Choroid plexus epithelial cell (primary cell): ENCODE data around the gene SCN4B.
A peak's percentile ranks its signal among the peaks of the same experiment; 100 is the strongest.

Experiments used
- DNase-seq: peaks from one replicate; pipeline ENCODE4 v3.0.0-alpha.2; 2010; ENCODE audit warnings: low read depth
- H3K4me3 ChIP-seq: 2 replicates; pipeline ENCODE4 v1.5.1; 2011; ENCODE audit warnings: low read depth, mild to moderate bottlenecking, control low read depth, low read length, moderate library complexity
- CTCF ChIP-seq: conservative IDR thresholded peaks from 2 replicates; pipeline ENCODE4 v1.5.1; 2011; ENCODE audit warnings: low read depth, mild to moderate bottlenecking, control low read depth, inconsistent platforms, low read length, moderate library complexity

SCN4B gene

GRCh38 chr11:118151431-118151830 is 1.2 kb downstream of the SCN4B start:
- no peak for TF ChIP-seq CTCF
- H3K4me3 ChIP-seq, result no peak overlapping the region
- no peak for DNase-seq

- TF ChIP-seq CTCF, result no peak
- no peak overlapping the region for H3K4me3 ChIP-seq
- DNase-seq, result no peak
These were observed 3.1 kb downstream of the SCN4B start for GRCh38 chr11:118149493-118149892.

GRCh38 chr11:118148856-118149255 is 3.8 kb downstream of the SCN4B start:
- no peak overlapping the region for H3K4me3 ChIP-seq
- no peak for DNase-seq
- TF ChIP-seq CTCF, result no peak

- no peak overlapping the region for H3K4me3 ChIP-seq
- no peak for TF ChIP-seq CTCF
- DNase-seq, result no peak
These were observed 4.4 kb downstream of the SCN4B start for GRCh38 chr11:118148240-118148639.

GRCh38 chr11:118147502-118147901 is 5.1 kb downstream of the SCN4B start:
- TF ChIP-seq CTCF, result no peak
- DNase-seq, result no peak

GRCh38 chr11:118146554-118146953 is 6.1 kb downstream of the SCN4B start:
- TF ChIP-seq CTCF, result no peak
- no peak for DNase-seq
- no peak overlapping the region for H3K4me3 ChIP-seq

More at GRCh38 chr11:118147502-118147901, 5.1 kb downstream of the SCN4B start:
- no peak overlapping the region for H3K4me3 ChIP-seq

- peak; percentile 66 for DNase-seq
- peak; percentile 90 for TF ChIP-seq CTCF
- peak overlapping the region; percentile 55 for H3K4me3 ChIP-seq
These were observed 7.1 kb downstream of the SCN4B start for GRCh38 chr11:118145285-118146227.
